Measurements from ENCODE around the gene CPNE4.
"Not testable (repeated sequence)": the region's sequence is repeated elsewhere in the genome, so short reads cannot be mapped to it uniquely, and the experiment has no call there.

Gene CPNE4

GRCh38 chr3:131491084-131491483, 543.7 kb downstream of the CPNE4 start:
- Histone ChIP-seq H3K4me2 (ENCODE audit: low read depth, low read length, poor library complexity, severe bottlenecking) (peak overlapping the region; percentile 21), H3K79me2 (ENCODE audit: insufficient read depth, low read length) (peaks cover 21% of the 10 kb centered on the region), H3F3A (ENCODE audit: low read depth) (0 out of 2 replicates have a peak, but pooled peaks cover 2% of the 10 kb centered on the region), H3K4me3 (ENCODE audit: low read length, poor library complexity, severe bottlenecking) (no peak overlapping the region), H3K36me3 (ENCODE audit: insufficient read depth, low read length) (peaks cover 54% of the 10 kb centered on the region), H3K9me3 (ENCODE audit: insufficient read depth, low read depth, low read length) (no peaks in the 10 kb centered on the region), H4K20me1 (ENCODE audit: insufficient read depth, low read length, poor library complexity, severe bottlenecking) (peaks cover 31% of the 10 kb centered on the region), H2AFZ (ENCODE audit: low read length) (no peak overlapping the region), H3K9me2 (replicated peaks; ENCODE audit: low read depth, low read length) (no peaks in the 10 kb centered on the region), H3K27me3 (ENCODE audit: insufficient read depth, low read length, poor library complexity, severe bottlenecking) (no peaks in the 10 kb centered on the region), H3K9ac (ENCODE audit: low read depth, low read length, poor library complexity, severe bottlenecking) (no peak overlapping the region), H3K4me1 (ENCODE audit: insufficient read depth, low read length, poor library complexity, severe bottlenecking) (peaks cover 15% of the 10 kb centered on the region)
- no peak for TF ChIP-seq CTCF (conservative IDR thresholded peaks at IDR 0.05; ENCODE audit: low read length)
- TF ChIP-seq EZH2phosphoT487 (IDR thresholded peaks at IDR 0.05; ENCODE audit: borderline replicate concordance): no peak

GRCh38 chr3:131486545-131486944, 548.3 kb downstream of the CPNE4 start:
- not testable (repeated sequence) for H3K4me3 ChIP-seq (ENCODE audit: low read length, poor library complexity, severe bottlenecking); H3K9me3 ChIP-seq (ENCODE audit: insufficient read depth, low read depth, low read length); H3K9ac ChIP-seq (ENCODE audit: low read depth, low read length, poor library complexity, severe bottlenecking); H3K4me2 ChIP-seq (ENCODE audit: low read depth, low read length, poor library complexity, severe bottlenecking); H3K9me2 ChIP-seq (replicated peaks; ENCODE audit: low read depth, low read length); H3K27me3 ChIP-seq (ENCODE audit: insufficient read depth, low read length, poor library complexity, severe bottlenecking); H3F3A ChIP-seq (ENCODE audit: low read depth); H2AFZ ChIP-seq (ENCODE audit: low read length)
- H4K20me1 ChIP-seq (ENCODE audit: insufficient read depth, low read length, poor library complexity, severe bottlenecking): peaks cover 24% of the 10 kb centered on the region
- H3K36me3 ChIP-seq (ENCODE audit: insufficient read depth, low read length): peaks cover 57% of the 10 kb centered on the region
- peaks cover 33% of the 10 kb centered on the region for H3K79me2 ChIP-seq (ENCODE audit: insufficient read depth, low read length)
- H3K4me1 ChIP-seq (ENCODE audit: insufficient read depth, low read length, poor library complexity, severe bottlenecking): peaks cover 15% of the 10 kb centered on the region

GRCh38 chr3:131485119-131485518, 549.7 kb downstream of the CPNE4 start:
- Histone ChIP-seq H3K9me3 (ENCODE audit: insufficient read depth, low read depth, low read length) (no peaks in the 10 kb centered on the region), H3K4me2 (ENCODE audit: low read depth, low read length, poor library complexity, severe bottlenecking) (no peak overlapping the region), H3K4me1 (ENCODE audit: insufficient read depth, low read length, poor library complexity, severe bottlenecking) (peaks cover 5% of the 10 kb centered on the region), H3K9me2 (replicated peaks; ENCODE audit: low read depth, low read length) (no peaks in the 10 kb centered on the region), H3K9ac (ENCODE audit: low read depth, low read length, poor library complexity, severe bottlenecking) (no peak overlapping the region), H3K4me3 (ENCODE audit: low read length, poor library complexity, severe bottlenecking) (no peak overlapping the region), H3K79me2 (ENCODE audit: insufficient read depth, low read length) (peaks cover 46% of the 10 kb centered on the region), H2AFZ (ENCODE audit: low read length) (no peak overlapping the region), H4K20me1 (ENCODE audit: insufficient read depth, low read length, poor library complexity, severe bottlenecking) (peaks cover 13% of the 10 kb centered on the region), H3K27me3 (ENCODE audit: insufficient read depth, low read length, poor library complexity, severe bottlenecking) (no peaks in the 10 kb centered on the region), H3K36me3 (ENCODE audit: insufficient read depth, low read length) (peaks cover 63% of the 10 kb centered on the region), H3F3A (ENCODE audit: low read depth) (no peaks in the 10 kb centered on the region)
- TF ChIP-seq CTCF (conservative IDR thresholded peaks at IDR 0.05; ENCODE audit: low read length) (no peak), EZH2phosphoT487 (IDR thresholded peaks at IDR 0.05; ENCODE audit: borderline replicate concordance) (no peak)

- H3K36me3 ChIP-seq (ENCODE audit: insufficient read depth, low read length): peaks cover 60% of the 10 kb centered on the region
- H3K79me2 ChIP-seq (ENCODE audit: insufficient read depth, low read length): peaks cover 46% of the 10 kb centered on the region
- no peaks in the 10 kb centered on the region for H3F3A ChIP-seq (ENCODE audit: low read depth)
- no peak for TF ChIP-seq CTCF (conservative IDR thresholded peaks at IDR 0.05; ENCODE audit: low read length)
- no peak for TF ChIP-seq EZH2phosphoT487 (IDR thresholded peaks at IDR 0.05; ENCODE audit: borderline replicate concordance)
- H3K9me3 ChIP-seq (ENCODE audit: insufficient read depth, low read depth, low read length): no peaks in the 10 kb centered on the region
- H3K9ac ChIP-seq (ENCODE audit: low read depth, low read length, poor library complexity, severe bottlenecking): no peak overlapping the region
- H3K9me2 ChIP-seq (replicated peaks; ENCODE audit: low read depth, low read length): no peaks in the 10 kb centered on the region
- no peak overlapping the region for H3K4me3 ChIP-seq (ENCODE audit: low read length, poor library complexity, severe bottlenecking)
- H3K4me2 ChIP-seq (ENCODE audit: low read depth, low read length, poor library complexity, severe bottlenecking): no peak overlapping the region
- H4K20me1 ChIP-seq (ENCODE audit: insufficient read depth, low read length, poor library complexity, severe bottlenecking): peaks cover 13% of the 10 kb centered on the region
- H2AFZ ChIP-seq (ENCODE audit: low read length): no peak overlapping the region
- no peaks in the 10 kb centered on the region for H3K27me3 ChIP-seq (ENCODE audit: insufficient read depth, low read length, poor library complexity, severe bottlenecking)
- H3K4me1 ChIP-seq (ENCODE audit: insufficient read depth, low read length, poor library complexity, severe bottlenecking): no peaks in the 10 kb centered on the region
Observed at GRCh38 chr3:131484496-131485111, 550.2 kb downstream of the CPNE4 start.
